Osteoblast (primary cell): ENCODE results near the gene ZNF750. TPM values are rescaled to one million over a fixed set of nuclear protein-coding genes. Genes with fewer than 3 reads are reported as not detected.

ENCODE experiments used
- DNase-seq: peaks from one replicate; pipeline ENCODE4 v3.0.0; 2011; ENCODE audit warnings: low spot score, mixed read lengths; ENCODE audit not compliant: insufficient read length; ENCODE audit errors: missing footprints
- H2AFZ ChIP-seq: 2 replicates; pipeline ENCODE4 v1.6.0; 2011; ENCODE audit warnings: mild to moderate bottlenecking, low read length
- H3K27ac ChIP-seq: 2 replicates; pipeline ENCODE4 v1.5.1; 2011; ENCODE audit warnings: mild to moderate bottlenecking, low read depth, low read length, moderate library complexity
- H3K27me3 ChIP-seq: 2 replicates; pipeline ENCODE4 v1.6.0; 2012; ENCODE audit warnings: mild to moderate bottlenecking, control low read depth, inconsistent platforms, low read length, moderate library complexity; ENCODE audit not compliant: insufficient read depth
- H3K36me3 ChIP-seq: 2 replicates; pipeline ENCODE4 v1.5.1; 2011; ENCODE audit warnings: mild to moderate bottlenecking, low read length, control low read depth, moderate library complexity; ENCODE audit not compliant: insufficient read depth
- H3K4me1 ChIP-seq: 2 replicates; pipeline ENCODE4 v1.5.1; 2011; ENCODE audit warnings: mild to moderate bottlenecking, low read length, control low read depth, moderate library complexity; ENCODE audit not compliant: insufficient read depth
- H3K4me2 ChIP-seq: 2 replicates; pipeline ENCODE4 v1.6.0; 2011; ENCODE audit warnings: mild to moderate bottlenecking, low read length; ENCODE audit not compliant: insufficient read depth
- H3K4me3 ChIP-seq: fragments of 200-600 bp; sonication (generic); 3 replicates; pipeline ENCODE4 v1.5.1; 2012; ENCODE audit warnings: mild to moderate bottlenecking, low read length, inconsistent platforms; ENCODE audit not compliant: insufficient read depth
- H3K79me2 ChIP-seq: 2 replicates; pipeline ENCODE4 v1.6.0; 2012; ENCODE audit warnings: mild to moderate bottlenecking, low read length, control low read depth, inconsistent platforms; ENCODE audit not compliant: insufficient read depth
- H3K9me3 ChIP-seq: 2 replicates; pipeline ENCODE4 v1.5.1; 2011; ENCODE audit warnings: low read depth, low read length, control low read depth
- H4K20me1 ChIP-seq: 2 replicates; pipeline ENCODE4 v1.6.0; 2012; ENCODE audit warnings: mild to moderate bottlenecking, low read length, control low read depth; ENCODE audit not compliant: insufficient read depth
- CTCF ChIP-seq: IDR thresholded peaks from 2 replicates; pipeline ENCODE4 v1.5.1; 2011; ENCODE audit warnings: mild to moderate bottlenecking, low read depth, low read length, moderate library complexity; ENCODE audit errors: extremely low read depth
- total RNA-seq: library from RNA; depleted of rRNA; stranded (reverse); fragments of >200 nt; gene quantifications from 2 replicates; pipeline ENCODE4 v1.2.3, GENCODE V29; 2012

Gene ZNF750
- total RNA-seq, 1 donor, result not detected

DNA sequence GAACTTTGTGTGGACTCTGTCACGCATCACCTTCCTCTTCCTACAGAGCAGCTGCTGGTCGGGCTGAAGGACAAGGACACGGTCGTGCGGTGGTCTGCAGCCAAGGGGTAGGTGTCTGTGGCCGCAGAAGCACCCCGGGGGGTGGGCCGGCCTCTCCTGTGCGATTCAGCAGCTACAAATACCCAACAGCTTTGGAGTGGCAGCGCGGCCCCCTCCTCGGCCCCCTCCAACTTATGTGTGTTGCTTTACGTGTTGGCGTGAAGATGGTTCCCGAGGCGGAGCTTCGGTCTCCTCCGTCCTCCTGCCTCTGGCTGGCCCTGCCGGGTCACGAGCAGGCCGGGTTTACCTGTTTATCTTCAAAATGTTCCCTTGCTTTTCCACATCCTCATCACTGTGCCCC, 32.3 kb downstream of the ZNF750 start:
- DNase-seq, result peak; percentile 61
- H3K4me1 ChIP-seq, result no peaks in the 10 kb centered on the region
- H4K20me1 ChIP-seq, result no peaks in the 10 kb centered on the region
- no peak for TF ChIP-seq CTCF
- H3K27ac ChIP-seq, result no peak overlapping the region
- no peaks in the 10 kb centered on the region for H3K36me3 ChIP-seq
- H3K27me3 ChIP-seq, result no peaks in the 10 kb centered on the region
- peaks cover 15% of the 10 kb centered on the region for H3K79me2 ChIP-seq
- no peaks in the 10 kb centered on the region for H3K9me3 ChIP-seq
- no peak overlapping the region for H3K4me2 ChIP-seq
- no peak overlapping the region for H3K4me3 ChIP-seq
- H2AFZ ChIP-seq, result no peak overlapping the region

GRCh38 chr17:82807101-82807500, 32.7 kb downstream of the ZNF750 start:
- TF ChIP-seq CTCF, result no peak
- no peak overlapping the region for H3K4me3 ChIP-seq
- no peak overlapping the region for H3K27ac ChIP-seq
- H3K36me3 ChIP-seq, result no peaks in the 10 kb centered on the region
- no peak overlapping the region for H2AFZ ChIP-seq
- H4K20me1 ChIP-seq, result no peaks in the 10 kb centered on the region
- no peaks in the 10 kb centered on the region for H3K9me3 ChIP-seq
- peaks cover 20% of the 10 kb centered on the region for H3K79me2 ChIP-seq
- DNase-seq, result peak; percentile 83
- H3K4me2 ChIP-seq, result no peak overlapping the region
- H3K27me3 ChIP-seq, result no peaks in the 10 kb centered on the region
- H3K4me1 ChIP-seq, result no peaks in the 10 kb centered on the region

DNA sequence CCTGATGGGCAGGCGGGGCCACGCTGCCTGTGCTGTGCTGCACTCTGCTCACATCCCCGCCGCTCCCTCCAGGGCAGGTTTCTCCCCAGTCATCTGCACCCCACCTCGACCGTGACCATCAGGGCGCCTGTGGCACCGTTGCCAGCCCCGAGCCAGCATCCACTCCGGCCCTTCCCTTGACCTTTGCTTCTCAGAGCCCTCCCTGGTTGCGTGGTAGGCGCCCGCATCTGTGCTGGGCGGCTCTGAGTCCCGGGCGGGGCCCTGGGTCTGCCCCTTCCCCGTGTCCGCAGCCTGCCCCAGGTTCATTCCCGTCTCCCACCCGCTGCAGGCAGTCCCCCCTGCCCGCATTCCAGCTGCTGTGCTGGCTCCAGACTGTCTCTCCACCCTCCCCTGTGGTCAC, 33.2 kb downstream of the ZNF750 start:
- no peak overlapping the region for H3K4me3 ChIP-seq
- no peak overlapping the region for H2AFZ ChIP-seq
- no peaks in the 10 kb centered on the region for H4K20me1 ChIP-seq
- H3K79me2 ChIP-seq, result peaks cover 22% of the 10 kb centered on the region
- H3K27me3 ChIP-seq, result no peaks in the 10 kb centered on the region
- H3K9me3 ChIP-seq, result no peaks in the 10 kb centered on the region
- TF ChIP-seq CTCF, result no peak
- H3K27ac ChIP-seq, result no peak overlapping the region
- H3K4me2 ChIP-seq, result no peak overlapping the region
- peak; percentile 58 for DNase-seq
- no peaks in the 10 kb centered on the region for H3K36me3 ChIP-seq
- no peaks in the 10 kb centered on the region for H3K4me1 ChIP-seq

- H4K20me1 ChIP-seq, result no peaks in the 10 kb centered on the region
- H3K4me1 ChIP-seq, result no peaks in the 10 kb centered on the region
- H3K79me2 ChIP-seq, result peaks cover 22% of the 10 kb centered on the region
- H2AFZ ChIP-seq, result no peak overlapping the region
- H3K27ac ChIP-seq, result no peak overlapping the region
- TF ChIP-seq CTCF, result no peak
- H3K27me3 ChIP-seq, result no peaks in the 10 kb centered on the region
- H3K36me3 ChIP-seq, result no peaks in the 10 kb centered on the region
- no peak overlapping the region for H3K4me3 ChIP-seq
- no peaks in the 10 kb centered on the region for H3K9me3 ChIP-seq
- H3K4me2 ChIP-seq, result no peak overlapping the region
- peak; percentile 42 for DNase-seq
These were observed 34.0 kb downstream of the ZNF750 start for GRCh38 chr17:82805823-82806222.
